ENCODE results near the gene TMEM41B.
"Not testable (repeated sequence)": the region's sequence is repeated elsewhere in the genome, so short reads cannot be mapped to it uniquely, and the experiment has no call there.

Gene TMEM41B

DNA sequence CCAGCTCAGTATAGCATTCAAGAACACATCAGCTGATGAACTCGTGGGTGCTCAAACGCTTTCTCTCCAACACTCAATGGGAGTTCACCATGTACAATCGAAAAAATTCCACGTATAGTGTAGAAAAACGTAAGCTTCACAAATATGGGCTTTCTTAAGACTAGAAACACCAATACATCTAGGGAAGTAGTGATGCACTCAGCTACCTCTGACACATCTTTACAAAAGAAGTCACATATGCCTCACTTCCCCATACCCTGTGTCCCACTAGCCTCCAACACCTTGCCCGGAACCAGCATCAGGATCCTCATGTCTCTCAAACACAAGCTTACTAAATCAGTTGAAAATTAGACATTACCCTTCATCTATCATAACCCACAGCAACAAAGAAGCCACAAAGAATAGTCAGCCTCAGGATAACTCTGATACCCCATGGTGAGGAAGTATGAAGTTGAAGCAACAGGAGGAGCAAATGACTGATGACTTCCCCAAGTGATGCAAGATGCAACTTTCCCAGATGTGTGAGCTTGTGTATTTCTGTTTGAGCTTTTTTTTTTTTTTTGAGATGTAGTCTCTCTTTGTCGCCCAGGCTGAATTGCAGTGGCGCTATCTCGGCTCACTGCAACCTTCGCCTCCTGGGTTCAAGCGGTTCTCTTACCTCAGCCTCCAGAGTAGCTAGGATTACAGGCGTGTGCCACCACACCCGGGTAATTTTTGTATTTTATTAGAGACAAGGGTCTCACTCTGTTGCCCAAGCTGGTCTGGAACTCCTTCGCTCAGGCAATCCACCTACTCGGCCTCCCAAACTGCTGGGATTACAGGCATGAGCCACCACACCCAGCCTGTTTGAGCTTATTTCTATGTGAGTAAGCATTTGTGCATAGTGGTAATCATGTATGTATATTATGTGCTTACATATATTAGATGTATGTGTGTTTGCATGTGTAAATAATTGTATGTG lies 40.7 kb downstream of the TMEM41B start:
- H3K4me3 Mint-ChIP-seq = no peak overlapping the region
- H3K27me3 Mint-ChIP-seq = no peaks in the 10 kb centered on the region
- no peak for ATAC-seq
- no peak overlapping the region for H3K27ac Mint-ChIP-seq
- H3K9me3 Mint-ChIP-seq = no peaks in the 10 kb centered on the region
- H3K36me3 Mint-ChIP-seq = no peaks in the 10 kb centered on the region
- H3K4me1 Mint-ChIP-seq = peaks cover 7% of the 10 kb centered on the region

GRCh38 chr11:9269492-9270013 lies 44.8 kb downstream of the TMEM41B start:
- no peaks in the 10 kb centered on the region for H3K9me3 Mint-ChIP-seq
- H3K27me3 Mint-ChIP-seq = no peaks in the 10 kb centered on the region
- H3K4me1 Mint-ChIP-seq = peaks cover 14% of the 10 kb centered on the region
- no peaks in the 10 kb centered on the region for H3K36me3 Mint-ChIP-seq
- no peak overlapping the region for H3K27ac Mint-ChIP-seq
- H3K4me3 Mint-ChIP-seq = no peak overlapping the region
- no peak for ATAC-seq

DNA sequence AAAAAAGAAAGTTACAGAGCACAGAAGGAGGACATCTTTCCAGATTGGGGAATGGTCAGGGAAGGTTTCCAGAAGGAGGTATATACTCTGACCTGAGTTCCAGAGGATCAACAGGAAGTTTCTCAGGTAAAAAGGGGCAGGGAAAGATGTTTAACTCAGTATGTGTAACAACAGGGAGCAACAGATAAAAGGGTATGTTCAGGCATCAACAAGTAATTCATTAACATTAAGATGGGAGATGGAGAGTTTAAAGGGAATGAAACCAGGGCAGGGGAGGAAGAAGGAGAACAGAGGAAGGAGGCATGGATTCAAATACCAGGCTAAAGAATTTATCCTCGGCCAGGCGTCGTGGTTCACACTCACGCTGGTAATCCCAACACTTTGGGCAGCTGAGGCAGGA lies 46.7 kb downstream of the TMEM41B start:
- no peak for ATAC-seq
- Mint-ChIP-seq H3K27me3 (no peaks in the 10 kb centered on the region), H3K27ac (no peak overlapping the region), H3K9me3 (no peaks in the 10 kb centered on the region), H3K36me3 (no peaks in the 10 kb centered on the region), H3K4me3 (no peak overlapping the region), H3K4me1 (peaks cover 18% of the 10 kb centered on the region)

- no peaks in the 10 kb centered on the region for H3K27me3 Mint-ChIP-seq
- H3K27ac Mint-ChIP-seq = no peak overlapping the region
- peaks cover 26% of the 10 kb centered on the region for H3K4me1 Mint-ChIP-seq
- H3K9me3 Mint-ChIP-seq = no peaks in the 10 kb centered on the region
- no peak for ATAC-seq
- no peak overlapping the region for H3K4me3 Mint-ChIP-seq
- H3K36me3 Mint-ChIP-seq = no peaks in the 10 kb centered on the region
Measured at GRCh38 chr11:9266926-9267325, 47.5 kb downstream of the TMEM41B start.

DNA sequence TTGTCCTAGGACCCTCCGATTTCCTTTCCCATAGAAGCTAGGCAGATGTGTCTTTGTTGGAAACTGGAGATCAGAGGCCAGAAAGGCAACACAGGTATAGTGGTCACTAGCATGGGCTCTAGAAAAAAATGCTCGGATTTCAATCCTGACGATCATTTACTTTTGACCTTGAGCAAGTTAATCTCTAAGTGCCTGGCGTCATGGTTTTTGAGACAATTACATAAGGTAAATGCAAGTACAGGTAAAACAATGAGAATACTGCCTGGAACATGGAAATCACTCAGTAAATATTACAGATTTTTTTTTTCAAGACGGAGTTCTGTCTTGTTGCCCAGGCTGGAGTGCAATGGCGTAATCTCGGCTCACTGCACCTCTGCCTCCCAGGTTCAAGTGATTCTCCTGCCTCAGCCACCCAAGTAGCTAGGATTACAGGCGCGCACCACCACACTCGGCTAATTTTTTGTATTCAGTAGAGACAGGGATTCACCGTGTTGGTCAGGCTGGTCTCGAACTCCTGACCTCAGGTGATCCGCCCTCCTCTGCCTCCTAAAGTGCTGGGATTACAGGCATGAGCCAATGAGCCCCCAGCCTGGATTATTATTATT lies 48.2 kb downstream of the TMEM41B start:
- Mint-ChIP-seq H3K27ac (peak overlapping the region; percentile 81), H3K4me3 (peak overlapping the region; percentile 85), H3K27me3 (no peaks in the 10 kb centered on the region), H3K9me3 (no peaks in the 10 kb centered on the region), H3K36me3 (no peaks in the 10 kb centered on the region), H3K4me1 (peaks cover 32% of the 10 kb centered on the region)
- no peak for ATAC-seq

- H3K4me1 Mint-ChIP-seq = peaks cover 40% of the 10 kb centered on the region
- H3K36me3 Mint-ChIP-seq = no peaks in the 10 kb centered on the region
- H3K27me3 Mint-ChIP-seq = no peaks in the 10 kb centered on the region
- peak; percentile 71 for ATAC-seq
- H3K27ac Mint-ChIP-seq = peak within 1 kb of the TSS; percentile 81
- no peaks in the 10 kb centered on the region for H3K9me3 Mint-ChIP-seq
- H3K4me3 Mint-ChIP-seq = peak within 1 kb of the TSS; percentile 85
Measured at GRCh38 chr11:9265211-9266131, 48.9 kb downstream of the TMEM41B start, which contains the start of gene DENND5A. DENND5A (minus strand) TSS chr11:9265350; CDS start chr11:9265069, 281 bp downstream.

DNA sequence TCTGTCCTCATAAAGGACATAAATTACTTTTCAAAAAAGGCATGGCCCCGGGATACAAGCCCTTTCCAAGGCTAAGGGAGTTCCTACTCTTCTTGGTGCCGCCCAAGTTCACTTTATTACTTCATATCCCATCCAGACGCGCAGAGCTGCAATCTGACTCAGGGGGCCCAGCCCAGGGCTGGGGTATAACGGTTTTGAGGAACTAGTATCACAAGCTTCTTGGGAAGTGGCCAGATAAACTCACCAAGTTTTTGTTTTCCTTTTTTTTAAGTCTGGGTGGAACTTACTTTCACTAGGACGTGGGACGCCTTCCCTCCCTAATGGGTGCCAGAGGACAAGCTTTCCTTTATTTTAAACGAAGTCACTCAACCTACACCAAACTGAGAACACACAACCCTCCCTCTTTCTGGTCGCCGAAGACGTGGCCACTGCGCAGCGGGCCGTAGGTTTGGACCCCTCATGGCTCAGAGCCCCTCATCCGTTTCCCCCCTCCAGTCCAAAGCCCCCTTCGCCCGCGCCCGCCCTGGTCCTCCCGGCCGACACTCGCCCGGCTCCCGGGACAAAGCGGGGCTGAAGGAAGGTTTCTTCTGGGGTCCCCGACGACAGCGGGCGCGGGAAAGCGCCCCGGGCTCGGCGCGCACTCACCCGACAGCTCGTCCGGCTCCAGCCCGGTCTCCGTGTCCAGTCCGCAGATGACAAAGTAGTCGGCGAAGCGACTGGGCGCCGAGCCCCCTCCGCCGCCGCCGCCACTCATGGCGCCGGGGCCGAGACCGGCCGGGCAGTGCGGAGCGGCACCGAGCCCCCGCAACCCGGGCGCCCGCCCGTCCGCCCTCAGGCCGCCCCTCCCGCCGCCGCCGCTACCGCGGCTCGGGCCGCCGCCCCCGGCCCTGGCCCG lies 49.8 kb downstream of the TMEM41B start:
- H3K36me3 Mint-ChIP-seq = no peaks in the 10 kb centered on the region
- ATAC-seq = peak; percentile 63
- peak overlapping the region; percentile 81 for H3K4me3 Mint-ChIP-seq
- no peaks in the 10 kb centered on the region for H3K9me3 Mint-ChIP-seq
- H3K4me1 Mint-ChIP-seq = peaks cover 46% of the 10 kb centered on the region
- H3K27ac Mint-ChIP-seq = peak overlapping the region; percentile 81
- no peaks in the 10 kb centered on the region for H3K27me3 Mint-ChIP-seq

- H3K27me3 Mint-ChIP-seq = no peaks in the 10 kb centered on the region
- peak; percentile 80 for ATAC-seq
- no peaks in the 10 kb centered on the region for H3K9me3 Mint-ChIP-seq
Measured at GRCh38 chr11:9263840-9264315, 50.5 kb downstream of the TMEM41B start.

GRCh38 chr11:9260838-9261146 lies 53.6 kb downstream of the TMEM41B start:
- H3K27me3 Mint-ChIP-seq, H3K36me3 Mint-ChIP-seq, H3K9me3 Mint-ChIP-seq, H3K4me3 Mint-ChIP-seq: not testable (repeated sequence)
- Mint-ChIP-seq H3K27ac (peak overlapping the region; percentile 6), H3K4me1 (peaks cover 43% of the 10 kb centered on the region)
- ATAC-seq = peak; percentile 32

More at GRCh38 chr11:9263840-9264315, 50.5 kb downstream of the TMEM41B start:
- Mint-ChIP-seq H3K4me3 (peak overlapping the region; percentile 81), H3K4me1 (peaks cover 46% of the 10 kb centered on the region), H3K27ac (peak overlapping the region; percentile 81), H3K36me3 (no peaks in the 10 kb centered on the region)

- no peak overlapping the region for H3K4me3 Mint-ChIP-seq
- H3K27me3 Mint-ChIP-seq = no peaks in the 10 kb centered on the region
- H3K36me3 Mint-ChIP-seq = peaks cover 5% of the 10 kb centered on the region
- H3K4me1 Mint-ChIP-seq = peaks cover 40% of the 10 kb centered on the region
- no peak for ATAC-seq
- H3K27ac Mint-ChIP-seq = peak overlapping the region; percentile 6
- no peaks in the 10 kb centered on the region for H3K9me3 Mint-ChIP-seq
Measured at GRCh38 chr11:9259981-9260837, 54.2 kb downstream of the TMEM41B start.

- not testable (repeated sequence) for H3K27ac Mint-ChIP-seq, H3K9me3 Mint-ChIP-seq, H3K36me3 Mint-ChIP-seq, H3K27me3 Mint-ChIP-seq, H3K4me3 Mint-ChIP-seq, ATAC-seq
- peaks cover 34% of the 10 kb centered on the region for H3K4me1 Mint-ChIP-seq
Measured at GRCh38 chr11:9258279-9258678, 56.1 kb downstream of the TMEM41B start.

- Mint-ChIP-seq H3K4me3 (no peak overlapping the region), H3K27ac (no peak overlapping the region), H3K36me3 (peaks cover 5% of the 10 kb centered on the region), H3K9me3 (no peaks in the 10 kb centered on the region), H3K27me3 (no peaks in the 10 kb centered on the region), H3K4me1 (peaks cover 12% of the 10 kb centered on the region)
- ATAC-seq = no peak
Measured at GRCh38 chr11:9254416-9254815, 60.0 kb downstream of the TMEM41B start.

DNA sequence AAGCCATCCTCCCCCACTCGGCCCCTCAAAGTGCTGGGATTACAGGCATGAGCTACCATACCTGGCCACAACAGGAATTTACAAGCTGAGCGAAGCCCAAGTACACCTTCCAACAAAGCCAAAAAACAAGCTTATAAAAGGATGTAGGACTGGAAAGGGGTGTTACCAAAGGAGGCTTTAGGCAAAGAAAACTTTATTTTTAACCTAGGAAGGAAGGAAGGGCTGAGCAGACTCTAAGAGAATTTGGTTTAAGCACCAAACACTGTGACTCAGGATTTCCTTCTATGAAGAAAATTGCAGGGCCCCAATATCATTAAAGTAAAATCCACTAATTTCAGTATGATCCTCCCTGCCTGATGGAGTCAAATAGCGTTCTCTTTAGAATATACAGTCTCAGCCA lies 61.3 kb downstream of the TMEM41B start:
- Mint-ChIP-seq H3K27ac (no peak overlapping the region), H3K36me3 (peaks cover under 1% of the 10 kb centered on the region), H3K9me3 (no peaks in the 10 kb centered on the region), H3K27me3 (no peaks in the 10 kb centered on the region), H3K4me1 (peaks cover 12% of the 10 kb centered on the region), H3K4me3 (no peak overlapping the region)
- no peak for ATAC-seq

All from stimulated activated memory B cell treated with anti-CD40 and anti-IgM and Interleukin-4, amounts not matched to agents 10 μg/mL and 1 μg/mL and 100 μg/mL, for 72 hours (primary cell).